IMR-90 (cell line): ENCODE results near the gene TMOD2. TPM values are rescaled to one million over a fixed set of nuclear protein-coding genes. Genes with fewer than 3 reads are reported as not detected.

Experiments used
- ATAC-seq: fragments of 200-7000 bp; cut with Tn5 transposase; 2 replicates; pipeline ENCODE4 v1.9.1; 2020; ENCODE audit warnings: low read depth, mild to moderate bottlenecking, moderate library complexity
- BruUV-seq: library from RNA; stranded (reverse); fragments of 400-500 nt; replicated peaks from 2 replicates; lab custom pipeline; 2021; lab: Mats Ljungman, UMichigan
- CTCF ChIA-PET: fragments of 300-600 bp; formaldehyde crosslinking; extraction: SDS; loops from one replicate; lab custom pipeline; 2021; ENCODE audit warnings: antibody characterized with exemption; lab: Yijun Ruan, JAX
- POLR2A ChIA-PET: fragments of 300-600 bp; sonication (Branson Sonifier 250); formaldehyde crosslinking; loops from one replicate; lab custom pipeline; 2022; ENCODE audit warnings: antibody characterized with exemption; ENCODE audit not compliant: unreplicated experiment; lab: Charles Lee
- DNase-seq: peaks from one replicate; pipeline ENCODE4 v3.0.0; 2013
- H2AFZ ChIP-seq: replicated peaks from 2 replicates; pipeline ENCODE3; 2013; ENCODE audit warnings: low read length, mild to moderate bottlenecking; ENCODE audit not compliant: poor library complexity
- H2AK5ac ChIP-seq: 2 replicates; pipeline ENCODE4 v1.6.1; 2013; ENCODE audit warnings: low read depth, low read length, inconsistent platforms
- H2AK9ac ChIP-seq: replicated peaks from 2 replicates; pipeline ENCODE3; 2013; ENCODE audit warnings: mild to moderate bottlenecking, low read depth, low read length, moderate library complexity; ENCODE audit not compliant: poor library complexity
- H2BK120ac ChIP-seq: 2 replicates; pipeline ENCODE4 v1.6.1; 2013; ENCODE audit warnings: low read depth, low read length, inconsistent platforms
- H2BK15ac ChIP-seq: 3 replicates; pipeline ENCODE4 v1.6.1; 2013; ENCODE audit warnings: low read depth, low read length, inconsistent platforms
- H2BK20ac ChIP-seq: 2 replicates; pipeline ENCODE4 v1.6.1; 2013; ENCODE audit warnings: low read depth, mild to moderate bottlenecking, inconsistent platforms, low read length, moderate library complexity
- H2BK5ac ChIP-seq: 2 replicates; pipeline ENCODE4 v1.6.1; 2013; ENCODE audit warnings: mild to moderate bottlenecking, low read depth, low read length, inconsistent platforms; ENCODE audit not compliant: poor library complexity, severe bottlenecking
- H3K14ac ChIP-seq: replicated peaks from 2 replicates; pipeline ENCODE4 v1.6.1; 2013; ENCODE audit warnings: low read depth, low read length, inconsistent platforms
- H3K18ac ChIP-seq: 2 replicates; pipeline ENCODE4 v1.6.1; 2013; ENCODE audit warnings: low read depth, low read length, control low read depth
- H3K23ac ChIP-seq: 2 replicates; pipeline ENCODE4 v1.6.1; 2013; ENCODE audit warnings: low read depth, low read length, inconsistent platforms
- H3K27ac ChIP-seq: 2 replicates; pipeline ENCODE4 v1.5.1; 2013; ENCODE audit warnings: mild to moderate bottlenecking, control low read depth, low read length; ENCODE audit not compliant: insufficient read depth
- H3K27me3 ChIP-seq: 2 replicates; pipeline ENCODE4 v1.6.1; 2013; ENCODE audit warnings: low read length; ENCODE audit not compliant: control insufficient read depth, insufficient read depth
- H3K36me3 ChIP-seq: 2 replicates; pipeline ENCODE4 v1.6.1; 2013; ENCODE audit warnings: low read length, mixed read lengths; ENCODE audit not compliant: control insufficient read depth, insufficient read depth
- H3K4ac ChIP-seq: 2 replicates; pipeline ENCODE4 v1.6.1; 2013; ENCODE audit warnings: low read depth, low read length, inconsistent platforms
- H3K4me1 ChIP-seq: 2 replicates; pipeline ENCODE4 v1.6.1; 2013; ENCODE audit warnings: low read length, mixed read lengths; ENCODE audit not compliant: control insufficient read depth, insufficient read depth
- H3K4me2 ChIP-seq: 2 replicates; pipeline ENCODE4 v1.6.1; 2013; ENCODE audit warnings: low read depth, mild to moderate bottlenecking, control low read depth, low read length, moderate library complexity
- H3K4me3 ChIP-seq: 2 replicates; pipeline ENCODE4 v1.5.1; 2013; ENCODE audit warnings: low read depth, mild to moderate bottlenecking, control low read depth, low read length, moderate library complexity; ENCODE audit not compliant: insufficient read depth
- H3K56ac ChIP-seq: 2 replicates; pipeline ENCODE4 v1.6.1; 2013; ENCODE audit warnings: low read length, inconsistent platforms; ENCODE audit not compliant: insufficient read depth; ENCODE audit errors: extremely low read depth
- H3K79me1 ChIP-seq, 2 experiments: 2 replicates each; pipeline ENCODE4 v1.6.1; 2013; ENCODE audit warnings: low read length in 2 of 2, inconsistent platforms in 1 of 2, low read depth in 1 of 2
- H3K9ac ChIP-seq: 2 replicates; pipeline ENCODE4 v1.6.1; 2013; ENCODE audit warnings: low read depth, low read length, control low read depth
- H3K9me1 ChIP-seq: 2 replicates; pipeline ENCODE4 v1.6.1; 2013; ENCODE audit warnings: low read length, inconsistent platforms; ENCODE audit not compliant: insufficient read depth
- H3K9me3 ChIP-seq: 2 replicates; pipeline ENCODE4 v1.6.1; 2013; ENCODE audit warnings: low read length; ENCODE audit not compliant: control insufficient read depth, insufficient read depth
- H4K20me1 ChIP-seq: 2 replicates; pipeline ENCODE4 v1.6.1; 2013; ENCODE audit warnings: low read length, inconsistent platforms; ENCODE audit not compliant: insufficient read depth
- H4K5ac ChIP-seq: 2 replicates; pipeline ENCODE4 v1.6.1; 2013; ENCODE audit warnings: mild to moderate bottlenecking, low read depth, low read length, control low read depth
- H4K8ac ChIP-seq, 2 experiments: 2 replicates each; pipeline ENCODE4 v1.6.1; 2013; ENCODE audit warnings: low read depth in 2 of 2, low read length in 2 of 2, control low read depth in 1 of 2, inconsistent platforms in 1 of 2
- H4K91ac ChIP-seq: 2 replicates; pipeline ENCODE4 v1.6.1; 2013; ENCODE audit warnings: low read depth, low read length, inconsistent platforms; ENCODE audit not compliant: insufficient read depth
- BHLHE40 ChIP-seq: fragments of 150-350 bp; IDR thresholded peaks from 2 replicates; pipeline ENCODE4 v1.6.1; 2016; ENCODE audit warnings: mild to moderate bottlenecking, low read depth, low read length
- CEBPB ChIP-seq: IDR thresholded peaks from 2 replicates; pipeline ENCODE4 v1.6.1; 2012; ENCODE audit warnings: low read depth, low read length, improper control_type of control experiment
- CHD1 ChIP-seq: IDR thresholded peaks from 2 replicates; pipeline ENCODE4 v1.6.1; 2012; ENCODE audit warnings: low read depth, low read length, improper control_type of control experiment
- CTCF ChIP-seq: conservative IDR thresholded peaks from 2 replicates; pipeline ENCODE4 v1.5.1; 2012; ENCODE audit warnings: mild to moderate bottlenecking, low read depth, low read length, improper control_type of control experiment
- ELK1 ChIP-seq: fragments of 150-350 bp; IDR thresholded peaks from 2 replicates; pipeline ENCODE4 v1.6.1; 2016; ENCODE audit warnings: low read depth, mild to moderate bottlenecking, low read length, moderate library complexity, borderline replicate concordance
- FOS ChIP-seq: fragments of 150-350 bp; IDR thresholded peaks from 2 replicates; pipeline ENCODE4 v1.6.1; 2016; ENCODE audit warnings: low read depth, low read length
- MAFK ChIP-seq: IDR thresholded peaks from 2 replicates; pipeline ENCODE4 v1.6.1; 2012; ENCODE audit warnings: low read depth, low read length, improper control_type of control experiment
- MAZ ChIP-seq: IDR thresholded peaks from 2 replicates; pipeline ENCODE4 v1.6.1; 2012; ENCODE audit warnings: low read depth, mild to moderate bottlenecking, low read length, improper control_type of control experiment, moderate library complexity, borderline replicate concordance
- MXI1 ChIP-seq: IDR thresholded peaks from 2 replicates; pipeline ENCODE4 v1.6.1; 2012; ENCODE audit warnings: low read depth, mild to moderate bottlenecking, low read length, moderate library complexity, borderline replicate concordance
- NFE2L2 ChIP-seq: fragments of 150-350 bp; IDR thresholded peaks from 2 replicates; pipeline ENCODE4 v1.6.1; 2016; ENCODE audit warnings: low read depth, mild to moderate bottlenecking, low read length
- POLR2A ChIP-seq: IDR thresholded peaks from 2 replicates; pipeline ENCODE4 v1.6.1; 2012; ENCODE audit warnings: mild to moderate bottlenecking, low read depth, low read length
- RAD21 ChIP-seq: IDR thresholded peaks from 2 replicates; pipeline ENCODE4 v1.6.1; 2012; ENCODE audit warnings: low read length, improper control_type of control experiment
- RCOR1 ChIP-seq: IDR thresholded peaks from 2 replicates; pipeline ENCODE4 v1.6.1; 2012; ENCODE audit warnings: mild to moderate bottlenecking, low read length, improper control_type of control experiment; ENCODE audit not compliant: insufficient replicate concordance
- RFX5 ChIP-seq: IDR thresholded peaks from 2 replicates; pipeline ENCODE4 v1.8.0; 2012; ENCODE audit warnings: low read depth, mild to moderate bottlenecking, low read length, moderate library complexity
- SMC3 ChIP-seq: fragments of 150-350 bp; IDR thresholded peaks from 2 replicates; pipeline ENCODE4 v1.6.1; 2016; ENCODE audit warnings: low read depth, mild to moderate bottlenecking, antibody characterized with exemption, low read length, moderate library complexity
- USF2 ChIP-seq: fragments of 150-350 bp; IDR thresholded peaks from 2 replicates; pipeline ENCODE4 v1.6.1; 2017; ENCODE audit warnings: mild to moderate bottlenecking, antibody characterized with exemption, low read length, low read depth
- WGBS, 2 experiments: methylation state at CpG; one replicate each; pipeline versions ENCODE4 v1.1.5 to v1.1.7; 2013; ENCODE audit warnings: missing lambda C conversion rate in 2 of 2; ENCODE audit not compliant: insufficient read length in 1 of 2; ENCODE audit errors: extremely low coverage in 2 of 2; 5-methylcytosine and 5-hydroxymethylcytosine counted together
- dilution Hi-C: fragments of 300-500 bp; cut with HindIII; formaldehyde crosslinking; loops from one replicate; pipeline ENCODE4 v1.14.3; 2018; ENCODE audit warnings: low sequenced_read_pairs; ENCODE audit not compliant: unreplicated experiment
- in situ Hi-C: fragments of 300-500 bp; cut with MboI; formaldehyde crosslinking; loops from 3 replicates; pipeline ENCODE4 v1.14.3; 2019; ENCODE audit warnings: low sequenced_read_pairs, inconsistent platforms, mixed read lengths
- intact Hi-C: fragments of 100-400 bp; cut with micrococcal nuclease; formaldehyde crosslinking; loops from 2 replicates; pipeline ENCODE4 v1.10.0; 2022
- polyA plus RNA-seq, 3 experiments: library from polyadenylated mRNA; depleted of rRNA; stranded (reverse); fragments of >200 nt; gene quantifications; 2 replicates each; pipeline ENCODE4 v1.2.3, GENCODE V29; 2012; ENCODE audit warnings: low replicate concordance in 1 of 3
- total RNA-seq: library from RNA; depleted of rRNA; stranded (reverse); fragments of >200 nt; gene quantifications from 2 replicates; pipeline ENCODE4 v1.2.3, GENCODE V29; 2012

TMOD2 gene
- total and polyA plus RNA-seq, 2 of the 4 experiments (the other 2 are of a cell fraction), result 2.8 to 5.4 TPM

- H3K23ac ChIP-seq, result no peak overlapping the region
- no peak overlapping the region for H3K27ac ChIP-seq
- H2BK120ac ChIP-seq, result no peak overlapping the region
- no peak overlapping the region for H3K18ac ChIP-seq
- H2BK5ac ChIP-seq, result no peak overlapping the region
- H3K36me3 ChIP-seq, result no peaks in the 10 kb centered on the region
- WGBS, 2 experiments, result no CpG with 5 or more reads among the region's 1 CpG
- no peaks in the 10 kb centered on the region for H4K20me1 ChIP-seq
- H3K79me1 ChIP-seq, result no peaks in the 10 kb centered on the region
- in situ Hi-C loops, result no loop called here
- H4K5ac ChIP-seq, result no peak overlapping the region
- DNase-seq (no peak), ATAC-seq (no peak)
- H2BK15ac ChIP-seq, result no peak overlapping the region
- H3K9me3 ChIP-seq, result no peaks in the 10 kb centered on the region
- H3K9ac ChIP-seq, result no peak overlapping the region
- no peak overlapping the region for H3K14ac ChIP-seq
- no peaks in the 10 kb centered on the region for H3K4me1 ChIP-seq
- intact Hi-C loops, result no loop called here
- H3K4me3 ChIP-seq, result no peak overlapping the region
- H2AK9ac ChIP-seq, result no peak overlapping the region
- ChIA-PET CTCF (no interaction called here), POLR2A (no interaction called here)
- dilution Hi-C loops, result no loop called here
- H3K4ac ChIP-seq, result no peak overlapping the region
- no peak overlapping the region for H3K4me2 ChIP-seq
- no peaks in the 10 kb centered on the region for H3K27me3 ChIP-seq
- no peak overlapping the region for H2AK5ac ChIP-seq
- H4K91ac ChIP-seq, result no peak overlapping the region
- no peak overlapping the region for H3K56ac ChIP-seq
- peaks cover 3% of the 10 kb centered on the region; the same call in 1 of the 2 replicates for H3K9me1 ChIP-seq
- TF ChIP-seq RFX5, result no peak
- no peak for TF ChIP-seq POLR2A
- TF ChIP-seq RAD21, result no peak
- TF ChIP-seq MXI1, result no peak
- no peak for TF ChIP-seq CTCF
- no peak for TF ChIP-seq RCOR1
- TF ChIP-seq USF2, result no peak
- no peak for TF ChIP-seq MAFK
- no peak for TF ChIP-seq BHLHE40
- TF ChIP-seq NFE2L2, result no peak
- TF ChIP-seq MAZ, result no peak
- TF ChIP-seq CHD1, result no peak
- TF ChIP-seq CEBPB, result no peak
- TF ChIP-seq ELK1, result no peak
- TF ChIP-seq SMC3, result no peak
- no peak for TF ChIP-seq FOS
- H4K8ac ChIP-seq, result no peak overlapping the region
- H2BK20ac ChIP-seq, result no peak overlapping the region
- no peak overlapping the region for H2AFZ ChIP-seq
- BruUV-seq, result no TSS peak
Measured at GRCh38 chr15:51714162-51714561, 37.2 kb upstream of the TMOD2 start.
